ENCODE results near the gene VWA5B1. TPM values are rescaled to one million over a fixed set of nuclear protein-coding genes. Genes with fewer than 3 reads are reported as not detected.

Gene VWA5B1
- total and polyA plus RNA-seq, 4 experiments from 2014 or later: 0.11 to 0.17 TPM; not detected in 2

GRCh38 chr1:20361805-20362381 is 71.2 kb downstream of the VWA5B1 start:
- H3K36me3 ChIP-seq (ENCODE audit: insufficient read depth, low read length): no peaks in the 10 kb centered on the region
- Mint-ChIP-seq H3K4me3 (no peak overlapping the region), H3K27me3 (peaks cover 35 to 42% of the 10 kb centered on the region in 2 donors), H3K4me1 (peaks cover 3 to 10% (median 9%) of the 10 kb centered on the region in 4 donors), H3K9me3 (peaks cover 0 to 4% (median 0%) of the 10 kb centered on the region in 8 donors), H3K27ac (no peak overlapping the region), H3K36me3 (peaks cover 0 to 2% of the 10 kb centered on the region in 2 donors)
- DNase-seq: peak in 1 of 5 donors; percentile 6
- ChIA-PET CTCF (ENCODE audit: partially characterized antibody) (interaction anchor here (1.1 to 3.2 kb wide), 7 partner anchors 9 to 445 kb away, joined by 3 to 20 read pairs (median 5); no protein-coding TSS in a partner anchor), POLR2A (ENCODE audit: partially characterized antibody) (no interaction called here)
- no peak overlapping the region for H3K27ac ChIP-seq (ENCODE audit: low read depth, low read length)
- no peak overlapping the region for H3K4me3 ChIP-seq (ENCODE audit: low read length in 2 of 2)
- no peaks in the 10 kb centered on the region for H3K9me3 ChIP-seq (ENCODE audit: control insufficient read depth in 1 of 2, low read length in 2 of 2)
- intact Hi-C loops (cut with micrococcal nuclease): loop anchor here (5.0 kb wide), 1 partner anchor 130 kb away; no protein-coding TSS in a partner anchor
- H3K4me1 ChIP-seq (ENCODE audit: insufficient read depth, low read length): no peaks in the 10 kb centered on the region
- H3K27me3 ChIP-seq (ENCODE audit: insufficient read depth, low read length): peaks cover 15% of the 10 kb centered on the region

- intact Hi-C loops (cut with micrococcal nuclease): loop anchor here (5.0 kb wide), 1 partner anchor 129 kb away; no protein-coding TSS in a partner anchor
- Mint-ChIP-seq H3K9me3 (peaks cover 0 to 4% (median 0%) of the 10 kb centered on the region in 8 donors), H3K4me3 (no peak overlapping the region), H3K4me1 (peaks cover 3 to 14% (median 11%) of the 10 kb centered on the region in 4 donors), H3K36me3 (peaks cover 0 to 2% of the 10 kb centered on the region in 2 donors), H3K27ac (no peak overlapping the region), H3K27me3 (peaks cover 45 to 47% of the 10 kb centered on the region in 2 donors)
- H3K4me1 ChIP-seq (ENCODE audit: insufficient read depth, low read length): no peaks in the 10 kb centered on the region
- no peak overlapping the region for H3K27ac ChIP-seq (ENCODE audit: low read depth, low read length)
- H3K36me3 ChIP-seq (ENCODE audit: insufficient read depth, low read length): no peaks in the 10 kb centered on the region
- H3K4me3 ChIP-seq (ENCODE audit: low read length in 2 of 2): no peak overlapping the region
- no peaks in the 10 kb centered on the region for H3K9me3 ChIP-seq (ENCODE audit: control insufficient read depth in 1 of 2, low read length in 2 of 2)
- ChIA-PET POLR2A (ENCODE audit: partially characterized antibody) (no interaction called here), CTCF (ENCODE audit: partially characterized antibody) (interaction anchor here (1.1 to 3.2 kb wide), 5 partner anchors 12 to 150 kb away, joined by 3 to 20 read pairs (median 3); no protein-coding TSS in a partner anchor)
- DNase-seq: no peak
- peaks cover 21% of the 10 kb centered on the region for H3K27me3 ChIP-seq (ENCODE audit: insufficient read depth, low read length)
These were observed 72.2 kb downstream of the VWA5B1 start for GRCh38 chr1:20362856-20363255.

- no peak overlapping the region for H3K27ac Mint-ChIP-seq
- CTCF ChIA-PET (ENCODE audit: partially characterized antibody): interaction anchor here (0.8 kb wide), 1 partner anchor 11 kb away, joined by 3 read pairs; no protein-coding TSS in a partner anchor
- H3K9me3 Mint-ChIP-seq: peaks cover 0 to 4% (median 0%) of the 10 kb centered on the region in 8 donors
- Histone ChIP-seq H3K27me3 (ENCODE audit: insufficient read depth, low read length) (peaks cover 21% of the 10 kb centered on the region), H3K36me3 (ENCODE audit: insufficient read depth, low read length) (no peaks in the 10 kb centered on the region), H3K27ac (ENCODE audit: low read depth, low read length) (no peak overlapping the region), H3K4me1 (ENCODE audit: insufficient read depth, low read length) (no peaks in the 10 kb centered on the region), H3K4me3 (ENCODE audit: low read length in 2 of 2) (no peak overlapping the region), H3K9me3 (ENCODE audit: control insufficient read depth in 1 of 2, low read length in 2 of 2) (no peaks in the 10 kb centered on the region)
- peaks cover 0 to 2% of the 10 kb centered on the region in 2 donors for H3K36me3 Mint-ChIP-seq
- DNase-seq: no peak
- H3K27me3 Mint-ChIP-seq: peaks cover 44 to 47% of the 10 kb centered on the region in 2 donors
- peaks cover 0 to 6% (median 4%) of the 10 kb centered on the region in 4 donors for H3K4me1 Mint-ChIP-seq
- intact Hi-C loops (cut with micrococcal nuclease): no loop called here
- H3K4me3 Mint-ChIP-seq: peak overlapping the region in 2 of 8 donors; percentile 20 to 41
- POLR2A ChIA-PET (ENCODE audit: partially characterized antibody): no interaction called here
These were observed 74.9 kb downstream of the VWA5B1 start for GRCh38 chr1:20365421-20366055.

- peaks cover 44 to 46% of the 10 kb centered on the region in 2 donors for H3K27me3 Mint-ChIP-seq
- H3K36me3 Mint-ChIP-seq: peaks cover 0 to 2% of the 10 kb centered on the region in 2 donors
- peak overlapping the region in 2 of 8 donors; percentile 20 to 41 for H3K4me3 Mint-ChIP-seq
- DNase-seq: no peak
- Histone ChIP-seq H3K27ac (ENCODE audit: low read depth, low read length) (no peak overlapping the region), H3K36me3 (ENCODE audit: insufficient read depth, low read length) (no peaks in the 10 kb centered on the region), H3K4me3 (ENCODE audit: low read length in 2 of 2) (no peak overlapping the region), H3K27me3 (ENCODE audit: insufficient read depth, low read length) (peaks cover 21% of the 10 kb centered on the region), H3K9me3 (ENCODE audit: control insufficient read depth in 1 of 2, low read length in 2 of 2) (no peaks in the 10 kb centered on the region), H3K4me1 (ENCODE audit: insufficient read depth, low read length) (no peaks in the 10 kb centered on the region)
- ChIA-PET CTCF (ENCODE audit: partially characterized antibody) (no interaction called here), POLR2A (ENCODE audit: partially characterized antibody) (no interaction called here)
- H3K27ac Mint-ChIP-seq: no peak overlapping the region
- peaks cover 0 to 6% (median 4%) of the 10 kb centered on the region in 4 donors for H3K4me1 Mint-ChIP-seq
- intact Hi-C loops (cut with micrococcal nuclease): no loop called here
- H3K9me3 Mint-ChIP-seq: peaks cover 0 to 4% (median 0%) of the 10 kb centered on the region in 8 donors
These were observed 75.4 kb downstream of the VWA5B1 start for GRCh38 chr1:20366056-20366462.

GRCh38 chr1:20366463-20367115 is 75.9 kb downstream of the VWA5B1 start:
- H3K27me3 Mint-ChIP-seq: peaks cover 44% of the 10 kb centered on the region in 2 donors
- POLR2A ChIA-PET (ENCODE audit: partially characterized antibody): no interaction called here
- peaks cover 21% of the 10 kb centered on the region for H3K27me3 ChIP-seq (ENCODE audit: insufficient read depth, low read length)

GRCh38 chr1:20367116-20367585 is 76.5 kb downstream of the VWA5B1 start:
- CTCF ChIA-PET (ENCODE audit: partially characterized antibody): no interaction called here
- intact Hi-C loops (cut with micrococcal nuclease): no loop called here
- Mint-ChIP-seq H3K9me3 (peaks cover 0 to 4% (median 0%) of the 10 kb centered on the region in 8 donors), H3K27ac (no peak overlapping the region), H3K27me3 (peaks cover 42 to 47% of the 10 kb centered on the region in 2 donors), H3K4me1 (peaks cover 0 to 8% (median 4%) of the 10 kb centered on the region in 4 donors), H3K4me3 (peak overlapping the region in 1 of 8 donors; percentile 47), H3K36me3 (peaks cover 0 to 2% of the 10 kb centered on the region in 2 donors)
- Histone ChIP-seq H3K36me3 (ENCODE audit: insufficient read depth, low read length) (no peaks in the 10 kb centered on the region), H3K27ac (ENCODE audit: low read depth, low read length) (no peak overlapping the region), H3K27me3 (ENCODE audit: insufficient read depth, low read length) (peaks cover 21% of the 10 kb centered on the region), H3K4me1 (ENCODE audit: insufficient read depth, low read length) (no peaks in the 10 kb centered on the region), H3K9me3 (ENCODE audit: control insufficient read depth in 1 of 2, low read length in 2 of 2) (no peaks in the 10 kb centered on the region), H3K4me3 (ENCODE audit: low read length in 2 of 2) (no peak overlapping the region)
- POLR2A ChIA-PET (ENCODE audit: partially characterized antibody): no interaction called here
- no peak for DNase-seq

More at GRCh38 chr1:20366463-20367115, 75.9 kb downstream of the VWA5B1 start:
- no peak overlapping the region for H3K27ac Mint-ChIP-seq
- Histone ChIP-seq H3K4me3 (ENCODE audit: low read length in 2 of 2) (no peak overlapping the region), H3K27ac (ENCODE audit: low read depth, low read length) (no peak overlapping the region), H3K36me3 (ENCODE audit: insufficient read depth, low read length) (no peaks in the 10 kb centered on the region), H3K4me1 (ENCODE audit: insufficient read depth, low read length) (no peaks in the 10 kb centered on the region), H3K9me3 (ENCODE audit: control insufficient read depth in 1 of 2, low read length in 2 of 2) (no peaks in the 10 kb centered on the region)
- peaks cover 0 to 6% (median 4%) of the 10 kb centered on the region in 4 donors for H3K4me1 Mint-ChIP-seq
- no peak for DNase-seq
- intact Hi-C loops (cut with micrococcal nuclease): no loop called here
- no peak overlapping the region for H3K4me3 Mint-ChIP-seq
- H3K36me3 Mint-ChIP-seq: peaks cover 0 to 2% of the 10 kb centered on the region in 2 donors
- CTCF ChIA-PET (ENCODE audit: partially characterized antibody): no interaction called here
- H3K9me3 Mint-ChIP-seq: peaks cover 0 to 4% (median 0%) of the 10 kb centered on the region in 8 donors

- Mint-ChIP-seq H3K4me1 (peaks cover 0 to 8% (median 4%) of the 10 kb centered on the region in 4 donors), H3K27ac (no peak overlapping the region), H3K9me3 (peaks cover 0 to 2% (median 0%) of the 10 kb centered on the region in 8 donors), H3K4me3 (peak overlapping the region in 1 of 8 donors; percentile 7), H3K27me3 (peaks cover 40 to 44% of the 10 kb centered on the region in 2 donors), H3K36me3 (no peaks in the 10 kb centered on the region)
- Histone ChIP-seq H3K27ac (ENCODE audit: low read depth, low read length) (no peak overlapping the region), H3K9me3 (ENCODE audit: control insufficient read depth in 1 of 2, low read length in 2 of 2) (no peaks in the 10 kb centered on the region), H3K36me3 (ENCODE audit: insufficient read depth, low read length) (no peaks in the 10 kb centered on the region), H3K4me1 (ENCODE audit: insufficient read depth, low read length) (no peaks in the 10 kb centered on the region), H3K27me3 (ENCODE audit: insufficient read depth, low read length) (peaks cover 21% of the 10 kb centered on the region), H3K4me3 (ENCODE audit: low read length in 2 of 2) (no peak overlapping the region)
- POLR2A ChIA-PET (ENCODE audit: partially characterized antibody): no interaction called here
- intact Hi-C loops (cut with micrococcal nuclease): no loop called here
- CTCF ChIA-PET (ENCODE audit: partially characterized antibody): no interaction called here
- DNase-seq: no peak
These were observed 77.0 kb downstream of the VWA5B1 start for GRCh38 chr1:20367626-20368025.

Data from CD4-positive, alpha-beta memory T cell (primary cell).